IMR-90 (cell line): ENCODE results near the gene LRP1B. TPM values are rescaled to one million over a fixed set of nuclear protein-coding genes. Genes with fewer than 3 reads are reported as not detected.

Experiments
- ATAC-seq: fragments of 200-7000 bp; cut with Tn5 transposase; 2 replicates; pipeline ENCODE4 v1.9.1; 2020; ENCODE audit warnings: low read depth, mild to moderate bottlenecking, moderate library complexity
- BruUV-seq: library from RNA; stranded (reverse); fragments of 400-500 nt; replicated peaks from 2 replicates; lab custom pipeline; 2021; lab: Mats Ljungman, UMichigan
- CTCF ChIA-PET: fragments of 300-600 bp; formaldehyde crosslinking; extraction: SDS; loops from one replicate; lab custom pipeline; 2021; ENCODE audit warnings: antibody characterized with exemption; lab: Yijun Ruan, JAX
- POLR2A ChIA-PET: fragments of 300-600 bp; sonication (Branson Sonifier 250); formaldehyde crosslinking; loops from one replicate; lab custom pipeline; 2022; ENCODE audit warnings: antibody characterized with exemption; ENCODE audit not compliant: unreplicated experiment; lab: Charles Lee
- DNase-seq: peaks from one replicate; pipeline ENCODE4 v3.0.0; 2013
- H2AFZ ChIP-seq: replicated peaks from 2 replicates; pipeline ENCODE3; 2013; ENCODE audit warnings: low read length, mild to moderate bottlenecking; ENCODE audit not compliant: poor library complexity
- H2AK5ac ChIP-seq: 2 replicates; pipeline ENCODE4 v1.6.1; 2013; ENCODE audit warnings: low read depth, low read length, inconsistent platforms
- H2AK9ac ChIP-seq: replicated peaks from 2 replicates; pipeline ENCODE3; 2013; ENCODE audit warnings: mild to moderate bottlenecking, low read depth, low read length, moderate library complexity; ENCODE audit not compliant: poor library complexity
- H2BK120ac ChIP-seq: 2 replicates; pipeline ENCODE4 v1.6.1; 2013; ENCODE audit warnings: low read depth, low read length, inconsistent platforms
- H2BK15ac ChIP-seq: 3 replicates; pipeline ENCODE4 v1.6.1; 2013; ENCODE audit warnings: low read depth, low read length, inconsistent platforms
- H2BK20ac ChIP-seq: 2 replicates; pipeline ENCODE4 v1.6.1; 2013; ENCODE audit warnings: low read depth, mild to moderate bottlenecking, inconsistent platforms, low read length, moderate library complexity
- H2BK5ac ChIP-seq: 2 replicates; pipeline ENCODE4 v1.6.1; 2013; ENCODE audit warnings: mild to moderate bottlenecking, low read depth, low read length, inconsistent platforms; ENCODE audit not compliant: poor library complexity, severe bottlenecking
- H3K14ac ChIP-seq: replicated peaks from 2 replicates; pipeline ENCODE4 v1.6.1; 2013; ENCODE audit warnings: low read depth, low read length, inconsistent platforms
- H3K18ac ChIP-seq: 2 replicates; pipeline ENCODE4 v1.6.1; 2013; ENCODE audit warnings: low read depth, low read length, control low read depth
- H3K23ac ChIP-seq: 2 replicates; pipeline ENCODE4 v1.6.1; 2013; ENCODE audit warnings: low read depth, low read length, inconsistent platforms
- H3K27ac ChIP-seq: 2 replicates; pipeline ENCODE4 v1.5.1; 2013; ENCODE audit warnings: mild to moderate bottlenecking, control low read depth, low read length; ENCODE audit not compliant: insufficient read depth
- H3K27me3 ChIP-seq: 2 replicates; pipeline ENCODE4 v1.6.1; 2013; ENCODE audit warnings: low read length; ENCODE audit not compliant: control insufficient read depth, insufficient read depth
- H3K36me3 ChIP-seq: 2 replicates; pipeline ENCODE4 v1.6.1; 2013; ENCODE audit warnings: low read length, mixed read lengths; ENCODE audit not compliant: control insufficient read depth, insufficient read depth
- H3K4ac ChIP-seq: 2 replicates; pipeline ENCODE4 v1.6.1; 2013; ENCODE audit warnings: low read depth, low read length, inconsistent platforms
- H3K4me1 ChIP-seq: 2 replicates; pipeline ENCODE4 v1.6.1; 2013; ENCODE audit warnings: low read length, mixed read lengths; ENCODE audit not compliant: control insufficient read depth, insufficient read depth
- H3K4me2 ChIP-seq: 2 replicates; pipeline ENCODE4 v1.6.1; 2013; ENCODE audit warnings: low read depth, mild to moderate bottlenecking, control low read depth, low read length, moderate library complexity
- H3K4me3 ChIP-seq: 2 replicates; pipeline ENCODE4 v1.5.1; 2013; ENCODE audit warnings: low read depth, mild to moderate bottlenecking, control low read depth, low read length, moderate library complexity; ENCODE audit not compliant: insufficient read depth
- H3K56ac ChIP-seq: 2 replicates; pipeline ENCODE4 v1.6.1; 2013; ENCODE audit warnings: low read length, inconsistent platforms; ENCODE audit not compliant: insufficient read depth; ENCODE audit errors: extremely low read depth
- H3K79me1 ChIP-seq, 2 experiments: 2 replicates each; pipeline ENCODE4 v1.6.1; 2013; ENCODE audit warnings: low read length in 2 of 2, inconsistent platforms in 1 of 2, low read depth in 1 of 2
- H3K9ac ChIP-seq: 2 replicates; pipeline ENCODE4 v1.6.1; 2013; ENCODE audit warnings: low read depth, low read length, control low read depth
- H3K9me1 ChIP-seq: 2 replicates; pipeline ENCODE4 v1.6.1; 2013; ENCODE audit warnings: low read length, inconsistent platforms; ENCODE audit not compliant: insufficient read depth
- H3K9me3 ChIP-seq: 2 replicates; pipeline ENCODE4 v1.6.1; 2013; ENCODE audit warnings: low read length; ENCODE audit not compliant: control insufficient read depth, insufficient read depth
- H4K20me1 ChIP-seq: 2 replicates; pipeline ENCODE4 v1.6.1; 2013; ENCODE audit warnings: low read length, inconsistent platforms; ENCODE audit not compliant: insufficient read depth
- H4K5ac ChIP-seq: 2 replicates; pipeline ENCODE4 v1.6.1; 2013; ENCODE audit warnings: mild to moderate bottlenecking, low read depth, low read length, control low read depth
- H4K8ac ChIP-seq, 2 experiments: 2 replicates each; pipeline ENCODE4 v1.6.1; 2013; ENCODE audit warnings: low read depth in 2 of 2, low read length in 2 of 2, control low read depth in 1 of 2, inconsistent platforms in 1 of 2
- H4K91ac ChIP-seq: 2 replicates; pipeline ENCODE4 v1.6.1; 2013; ENCODE audit warnings: low read depth, low read length, inconsistent platforms; ENCODE audit not compliant: insufficient read depth
- BHLHE40 ChIP-seq: fragments of 150-350 bp; IDR thresholded peaks from 2 replicates; pipeline ENCODE4 v1.6.1; 2016; ENCODE audit warnings: mild to moderate bottlenecking, low read depth, low read length
- CEBPB ChIP-seq: IDR thresholded peaks from 2 replicates; pipeline ENCODE4 v1.6.1; 2012; ENCODE audit warnings: low read depth, low read length, improper control_type of control experiment
- FOS ChIP-seq: fragments of 150-350 bp; IDR thresholded peaks from 2 replicates; pipeline ENCODE4 v1.6.1; 2016; ENCODE audit warnings: low read depth, low read length
- MAFK ChIP-seq: IDR thresholded peaks from 2 replicates; pipeline ENCODE4 v1.6.1; 2012; ENCODE audit warnings: low read depth, low read length, improper control_type of control experiment
- MAZ ChIP-seq: IDR thresholded peaks from 2 replicates; pipeline ENCODE4 v1.6.1; 2012; ENCODE audit warnings: low read depth, mild to moderate bottlenecking, low read length, improper control_type of control experiment, moderate library complexity, borderline replicate concordance
- MXI1 ChIP-seq: IDR thresholded peaks from 2 replicates; pipeline ENCODE4 v1.6.1; 2012; ENCODE audit warnings: low read depth, mild to moderate bottlenecking, low read length, moderate library complexity, borderline replicate concordance
- POLR2A ChIP-seq: IDR thresholded peaks from 2 replicates; pipeline ENCODE4 v1.6.1; 2012; ENCODE audit warnings: mild to moderate bottlenecking, low read depth, low read length
- RAD21 ChIP-seq: IDR thresholded peaks from 2 replicates; pipeline ENCODE4 v1.6.1; 2012; ENCODE audit warnings: low read length, improper control_type of control experiment
- RCOR1 ChIP-seq: IDR thresholded peaks from 2 replicates; pipeline ENCODE4 v1.6.1; 2012; ENCODE audit warnings: mild to moderate bottlenecking, low read length, improper control_type of control experiment; ENCODE audit not compliant: insufficient replicate concordance
- SMC3 ChIP-seq: fragments of 150-350 bp; IDR thresholded peaks from 2 replicates; pipeline ENCODE4 v1.6.1; 2016; ENCODE audit warnings: low read depth, mild to moderate bottlenecking, antibody characterized with exemption, low read length, moderate library complexity
- WGBS, 2 experiments: methylation state at CpG; one replicate each; pipeline versions ENCODE4 v1.1.5 to v1.1.7; 2013; ENCODE audit warnings: missing lambda C conversion rate in 2 of 2; ENCODE audit not compliant: insufficient read length in 1 of 2; ENCODE audit errors: extremely low coverage in 2 of 2; 5-methylcytosine and 5-hydroxymethylcytosine counted together
- dilution Hi-C: fragments of 300-500 bp; cut with HindIII; formaldehyde crosslinking; loops from one replicate; pipeline ENCODE4 v1.14.3; 2018; ENCODE audit warnings: low sequenced_read_pairs; ENCODE audit not compliant: unreplicated experiment
- in situ Hi-C: fragments of 300-500 bp; cut with MboI; formaldehyde crosslinking; loops from 3 replicates; pipeline ENCODE4 v1.14.3; 2019; ENCODE audit warnings: low sequenced_read_pairs, inconsistent platforms, mixed read lengths
- intact Hi-C: fragments of 100-400 bp; cut with micrococcal nuclease; formaldehyde crosslinking; loops from 2 replicates; pipeline ENCODE4 v1.10.0; 2022
- polyA plus RNA-seq, 3 experiments: library from polyadenylated mRNA; depleted of rRNA; stranded (reverse); fragments of >200 nt; gene quantifications; 2 replicates each; pipeline ENCODE4 v1.2.3, GENCODE V29; 2012; ENCODE audit warnings: low replicate concordance in 1 of 3
- total RNA-seq: library from RNA; depleted of rRNA; stranded (reverse); fragments of >200 nt; gene quantifications from 2 replicates; pipeline ENCODE4 v1.2.3, GENCODE V29; 2012
- TF ChIP-seq, protein P1 (sequence below): conservative IDR thresholded peaks from 2 replicates; pipeline ENCODE4 v1.5.1; 2012; ENCODE audit warnings: mild to moderate bottlenecking, low read depth, low read length, improper control_type of control experiment

LRP1B gene
- total and polyA plus RNA-seq, 2 of the 4 experiments (the other 2 are of a cell fraction), result under 0.01 to 0.02 TPM

DNA sequence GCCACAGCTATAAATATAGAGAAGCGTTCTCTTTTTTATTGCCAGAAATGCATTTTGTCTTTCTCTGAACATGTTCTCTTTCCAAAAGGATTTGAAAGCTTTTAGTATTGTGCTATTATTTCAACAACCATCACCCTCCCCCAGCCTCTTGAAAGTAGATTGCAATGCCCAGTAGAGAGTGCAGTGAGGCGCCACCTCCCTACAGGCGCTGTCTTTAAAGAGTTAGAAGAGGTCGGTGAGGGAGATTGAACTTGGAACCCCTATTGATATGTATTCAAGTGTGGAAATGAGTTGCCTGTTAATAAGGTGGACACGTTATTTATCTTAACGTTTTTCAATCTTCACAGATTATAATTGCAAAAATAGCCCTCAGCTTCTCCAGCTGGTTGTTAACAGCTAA lies 360.3 kb downstream of the LRP1B start:
- DNase-seq (no peak), ATAC-seq (no peak)
- Histone ChIP-seq H3K9me3 (0 out of 2 replicates have a peak, but pooled peaks cover 2% of the 10 kb centered on the region), H4K91ac (no peak overlapping the region), H3K4me1 (no peaks in the 10 kb centered on the region), H2BK120ac (no peak overlapping the region), H3K9ac (no peak overlapping the region), H2AFZ (no peak overlapping the region), H3K14ac (no peak overlapping the region), H3K4me2 (no peak overlapping the region), H2BK20ac (no peak overlapping the region), H3K27ac (no peak overlapping the region), H3K9me1 (no peaks in the 10 kb centered on the region), H3K18ac (no peak overlapping the region), H3K4me3 (no peak overlapping the region), H3K56ac (no peak overlapping the region), H2BK5ac (no peak overlapping the region), H2AK5ac (no peak overlapping the region), H3K4ac (no peak overlapping the region), H3K36me3 (no peaks in the 10 kb centered on the region), H4K20me1 (no peaks in the 10 kb centered on the region), H2BK15ac (no peak overlapping the region), H3K79me1 (no peaks in the 10 kb centered on the region), H3K27me3 (no peaks in the 10 kb centered on the region), H2AK9ac (no peak overlapping the region), H4K8ac (no peak overlapping the region), H3K23ac (no peak overlapping the region), H4K5ac (no peak overlapping the region)
- dilution Hi-C loops (no loop called here), in situ Hi-C loops (no loop called here), intact Hi-C loops (no loop called here)
- TF ChIP-seq MAFK (no peak), MXI1 (no peak), RAD21 (no peak), CEBPB (no peak), MAZ (no peak), RCOR1 (no peak), FOS (no peak), SMC3 (no peak), POLR2A (no peak), BHLHE40 (no peak)
- TF ChIP-seq, protein P1, sequence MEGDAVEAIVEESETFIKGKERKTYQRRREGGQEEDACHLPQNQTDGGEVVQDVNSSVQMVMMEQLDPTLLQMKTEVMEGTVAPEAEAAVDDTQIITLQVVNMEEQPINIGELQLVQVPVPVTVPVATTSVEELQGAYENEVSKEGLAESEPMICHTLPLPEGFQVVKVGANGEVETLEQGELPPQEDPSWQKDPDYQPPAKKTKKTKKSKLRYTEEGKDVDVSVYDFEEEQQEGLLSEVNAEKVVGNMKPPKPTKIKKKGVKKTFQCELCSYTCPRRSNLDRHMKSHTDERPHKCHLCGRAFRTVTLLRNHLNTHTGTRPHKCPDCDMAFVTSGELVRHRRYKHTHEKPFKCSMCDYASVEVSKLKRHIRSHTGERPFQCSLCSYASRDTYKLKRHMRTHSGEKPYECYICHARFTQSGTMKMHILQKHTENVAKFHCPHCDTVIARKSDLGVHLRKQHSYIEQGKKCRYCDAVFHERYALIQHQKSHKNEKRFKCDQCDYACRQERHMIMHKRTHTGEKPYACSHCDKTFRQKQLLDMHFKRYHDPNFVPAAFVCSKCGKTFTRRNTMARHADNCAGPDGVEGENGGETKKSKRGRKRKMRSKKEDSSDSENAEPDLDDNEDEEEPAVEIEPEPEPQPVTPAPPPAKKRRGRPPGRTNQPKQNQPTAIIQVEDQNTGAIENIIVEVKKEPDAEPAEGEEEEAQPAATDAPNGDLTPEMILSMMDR, result no peak
- CTCF ChIA-PET, result no interaction called here
- POLR2A ChIA-PET, result no interaction called here
- WGBS, 2 experiments, result no CpG with 5 or more reads among the region's 6 CpGs
- no TSS peak for BruUV-seq
